ENCODE results near the gene C14orf180.

The C14orf180 gene

GRCh38 chr14:104550340-104550860 lies 29.2 kb upstream of the C14orf180 start:
- DNase-seq, result no peak

- no peak for DNase-seq
Measured at GRCh38 chr14:104550861-104551728, 28.5 kb upstream of the C14orf180 start.

DNA sequence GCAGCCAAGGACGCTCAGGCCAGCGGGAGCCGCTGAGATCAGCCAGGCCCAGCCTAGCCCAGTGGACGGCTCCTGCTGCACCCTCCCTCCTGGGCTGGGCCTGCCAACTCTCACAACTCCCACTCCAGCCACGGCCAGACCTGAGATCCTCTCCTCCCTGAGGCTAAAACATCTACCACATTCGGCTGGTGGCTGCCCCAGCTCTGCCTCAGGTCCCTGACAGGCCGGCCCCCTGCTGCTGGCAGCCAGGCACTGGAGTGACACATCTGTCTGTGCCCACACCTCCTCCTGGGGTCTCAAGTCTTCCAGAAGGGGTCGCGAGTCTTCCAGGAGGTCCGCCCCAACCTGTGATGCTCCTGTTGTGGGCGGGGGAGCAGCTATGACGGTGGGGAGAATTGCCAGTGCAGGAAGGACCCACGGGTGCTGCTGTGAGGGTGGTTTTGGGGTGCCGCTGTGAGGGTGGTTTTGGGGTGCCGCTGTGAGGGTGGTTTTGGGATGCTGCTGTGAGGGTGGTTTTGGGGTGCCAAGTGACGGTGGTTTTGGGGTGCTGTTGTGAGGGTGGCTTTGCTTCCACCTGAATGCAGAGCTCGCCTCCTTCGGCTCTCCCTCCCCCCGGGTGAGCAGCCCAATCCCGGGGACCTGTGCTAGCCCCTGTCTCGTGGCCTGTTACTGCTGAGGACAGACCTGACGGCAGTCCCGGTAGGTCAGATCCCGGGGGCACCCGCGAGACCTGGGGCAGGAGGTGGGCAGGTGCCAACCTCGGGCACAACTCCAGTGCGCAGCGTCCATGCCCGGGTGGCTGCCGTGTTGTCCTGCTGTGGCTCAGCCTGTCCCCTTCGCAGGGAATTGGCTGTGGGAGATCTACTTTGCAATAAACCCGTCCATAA lies 27.5 kb upstream of the C14orf180 start:
- DNase-seq, result no peak

DNA sequence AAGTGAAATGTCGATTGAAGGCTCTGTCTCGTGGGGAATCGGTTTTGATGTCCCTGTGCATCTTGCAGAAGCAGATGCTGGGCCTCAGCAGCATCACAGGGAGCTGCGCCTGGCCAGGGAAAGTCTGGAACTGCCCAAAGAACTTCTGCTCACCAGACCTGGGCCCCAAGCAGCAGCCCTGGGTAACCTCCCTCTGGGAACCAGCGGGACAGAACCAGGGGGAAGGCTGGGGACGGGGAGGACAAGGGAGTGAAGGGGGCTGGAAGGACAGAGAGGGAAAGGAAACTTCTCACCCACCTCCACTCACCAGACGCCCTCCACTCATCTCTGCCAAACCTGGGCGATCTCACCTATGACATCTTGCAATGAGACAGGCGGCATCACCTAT lies 26.8 kb upstream of the C14orf180 start:
- DNase-seq, result no peak

DNA sequence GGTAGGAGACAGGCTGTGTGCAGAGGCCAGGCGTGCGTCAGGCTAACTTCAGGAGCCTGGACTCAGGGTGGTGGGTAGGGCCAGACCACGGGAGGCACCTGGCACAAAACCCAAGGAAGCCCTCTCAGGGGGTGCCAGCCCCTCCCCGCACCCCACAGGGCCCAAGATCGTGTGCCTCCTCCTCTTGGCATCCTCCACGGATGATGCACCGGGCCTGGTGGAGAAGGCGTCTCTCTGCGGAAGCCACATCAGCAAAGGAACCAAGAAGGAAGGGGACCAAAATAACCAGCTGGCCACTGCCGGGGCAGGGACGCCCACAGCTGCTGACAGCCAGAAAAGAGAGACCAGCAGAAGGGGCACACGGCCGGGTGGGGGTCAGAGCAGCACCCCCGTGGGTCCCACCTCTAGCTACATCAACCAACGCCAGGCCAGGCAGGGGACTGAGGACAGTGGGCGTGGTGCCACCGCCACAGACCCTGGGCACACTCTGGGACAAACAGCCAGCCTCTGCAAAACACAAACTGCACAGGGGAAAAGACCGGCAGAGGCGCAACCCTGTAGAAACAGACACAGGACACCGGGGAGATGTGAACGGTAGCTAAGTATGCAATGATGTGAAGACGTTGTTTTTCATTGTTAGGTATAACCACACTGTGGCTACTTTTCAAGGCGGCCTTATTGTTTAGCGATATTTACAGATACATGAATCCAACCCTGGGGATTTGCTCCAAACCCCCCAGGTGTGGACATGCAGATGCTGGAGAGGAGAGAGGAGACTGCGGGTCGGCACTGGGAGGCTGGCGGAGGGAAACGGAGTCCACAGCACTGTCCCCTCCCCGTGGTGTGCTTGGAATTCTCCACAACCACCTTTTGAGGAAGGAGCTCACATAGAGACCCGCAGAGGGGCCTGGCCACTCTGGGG lies 26.1 kb upstream of the C14orf180 start:
- no peak for DNase-seq

GRCh38 chr14:104554088-104554607 lies 25.4 kb upstream of the C14orf180 start:
- no peak for DNase-seq

GRCh38 chr14:104554608-104555429 lies 24.7 kb upstream of the C14orf180 start:
- DNase-seq, result no peak

GRCh38 chr14:104555430-104556255 lies 23.9 kb upstream of the C14orf180 start:
- DNase-seq, result no peak

GRCh38 chr14:104556256-104557021 lies 23.1 kb upstream of the C14orf180 start:
- DNase-seq, result no peak

DNA sequence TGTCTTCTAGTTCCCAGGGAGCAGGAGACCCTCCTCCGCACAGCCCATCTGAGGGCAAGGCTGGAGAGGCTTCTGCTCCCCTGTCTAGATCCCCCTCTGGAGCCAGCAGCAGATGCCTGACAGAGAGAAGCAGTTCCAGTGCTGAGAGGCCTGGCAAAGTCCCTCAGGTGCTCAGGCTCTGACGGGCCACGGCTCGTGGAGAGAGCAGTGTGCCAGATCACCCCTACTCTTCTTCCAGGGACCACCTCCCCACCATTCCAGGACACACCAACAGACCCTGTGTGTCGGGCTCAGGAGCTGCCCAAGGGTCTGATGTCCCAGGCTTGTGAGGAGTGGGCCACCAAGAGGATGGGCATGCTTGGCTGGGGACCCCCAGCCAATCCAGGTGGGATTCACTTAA lies 22.5 kb upstream of the C14orf180 start:
- no peak for DNase-seq

GRCh38 chr14:104557766-104558165 lies 21.8 kb upstream of the C14orf180 start:
- DNase-seq, result no peak

DNA sequence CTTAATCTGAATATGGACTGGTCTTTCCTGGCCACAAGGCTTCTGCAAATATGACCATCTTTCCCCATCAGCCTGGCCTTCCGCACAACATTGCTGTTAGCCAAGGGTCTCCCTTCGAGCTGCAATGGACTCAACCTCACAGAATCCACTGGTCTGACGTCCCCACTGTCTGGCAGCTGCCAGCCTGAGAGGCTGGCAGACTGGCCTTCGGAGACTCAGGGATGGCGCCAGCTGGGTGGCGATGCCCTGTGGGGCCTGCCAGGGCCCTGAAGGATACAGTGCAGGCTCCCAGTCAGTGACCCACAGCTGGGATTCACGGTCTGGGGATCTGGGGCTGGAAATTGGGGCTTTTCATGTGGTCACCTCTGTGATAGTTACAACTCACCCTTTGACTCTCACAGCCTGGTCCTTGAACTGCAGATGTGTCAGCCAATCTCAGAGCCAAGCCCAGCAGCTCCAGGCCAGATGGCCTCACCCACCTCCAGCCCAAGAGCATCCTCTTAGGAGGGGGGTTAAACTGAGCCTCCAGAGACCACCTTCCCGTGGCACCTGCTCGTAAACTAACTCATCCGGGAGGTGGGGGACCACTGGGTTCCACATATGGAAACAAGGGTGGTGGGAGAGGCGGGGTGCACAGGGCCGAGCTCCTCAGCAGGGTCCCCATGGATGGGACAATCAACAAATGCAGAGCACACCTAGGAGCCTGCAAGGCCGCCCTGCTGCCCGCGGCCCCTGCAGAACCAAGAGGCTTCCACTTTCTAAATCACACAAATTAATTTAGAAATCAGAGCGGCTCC lies 21.1 kb upstream of the C14orf180 start:
- DNase-seq, result no peak

DNA sequence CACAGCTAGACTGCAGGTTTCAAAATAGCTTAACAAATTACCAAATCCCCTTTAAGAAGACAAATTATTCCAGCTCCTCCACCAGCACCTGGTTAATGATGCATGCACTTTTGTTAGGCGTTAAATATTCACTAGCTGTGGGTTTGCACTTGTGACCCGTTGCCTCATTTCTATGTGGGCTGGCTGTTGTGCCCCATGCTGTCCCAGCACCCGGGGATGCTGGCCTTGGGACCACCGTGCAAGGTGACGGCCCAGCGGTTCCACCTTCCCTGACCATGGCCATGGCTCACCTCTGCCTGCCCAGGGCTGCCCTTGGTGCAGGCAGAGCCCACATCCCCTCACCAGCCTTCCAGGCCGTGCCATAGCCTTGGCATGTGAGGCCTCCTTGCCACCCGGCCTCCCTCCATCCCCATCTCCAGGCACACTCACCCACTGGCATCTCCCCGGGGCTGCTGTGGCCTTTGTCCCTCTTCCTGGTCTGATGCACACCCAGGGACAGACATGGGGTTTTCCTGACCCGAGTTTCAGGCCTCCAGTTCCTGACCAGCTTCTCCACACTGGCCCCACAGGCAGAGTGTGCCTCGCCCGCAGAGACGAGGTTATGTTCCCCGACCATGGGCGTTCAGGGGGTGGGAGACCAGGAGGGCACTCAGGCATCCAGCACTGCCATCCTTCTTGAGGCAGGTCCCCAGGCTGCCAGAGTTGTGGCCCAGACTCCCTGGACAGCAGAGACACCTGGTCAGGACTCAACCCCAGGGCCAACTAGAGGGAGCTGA lies 20.3 kb upstream of the C14orf180 start:
- DNase-seq, result no peak

DNA sequence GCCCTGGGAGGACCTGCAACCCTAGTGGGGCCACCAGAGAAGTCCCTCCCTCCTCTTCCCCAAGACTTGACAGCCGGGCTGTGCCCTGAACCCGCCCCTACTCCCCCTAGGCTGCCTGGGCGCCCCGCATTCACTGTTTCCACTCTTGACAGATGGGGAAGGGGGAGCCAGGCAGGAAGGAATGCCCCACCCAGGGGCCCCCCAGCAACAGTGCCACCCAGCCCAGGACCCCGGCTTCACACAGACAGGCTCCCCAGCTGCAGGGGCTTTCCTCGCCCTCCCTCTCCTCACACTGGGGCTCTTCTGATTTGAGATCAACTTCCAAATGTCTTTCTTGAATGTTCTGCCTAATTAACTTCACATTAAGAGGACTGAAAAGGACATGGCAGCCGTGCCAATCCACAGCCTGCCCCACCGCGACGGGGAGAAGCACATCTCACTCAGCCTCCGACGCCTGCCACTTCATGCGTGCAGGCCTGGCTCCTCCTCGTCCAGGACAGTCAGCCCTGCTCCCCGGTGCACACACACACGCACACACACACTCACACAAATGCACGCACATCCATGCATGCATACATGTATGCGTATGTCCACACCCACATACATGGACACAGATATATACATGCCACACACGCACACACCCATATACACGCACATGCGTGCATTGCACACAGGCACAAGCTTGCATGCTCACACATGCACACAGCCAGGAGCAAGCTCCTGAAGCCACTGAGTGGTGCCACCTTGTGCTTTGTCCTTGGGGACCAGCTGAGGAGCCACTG lies 19.6 kb upstream of the C14orf180 start:
- DNase-seq, result no peak

DNA sequence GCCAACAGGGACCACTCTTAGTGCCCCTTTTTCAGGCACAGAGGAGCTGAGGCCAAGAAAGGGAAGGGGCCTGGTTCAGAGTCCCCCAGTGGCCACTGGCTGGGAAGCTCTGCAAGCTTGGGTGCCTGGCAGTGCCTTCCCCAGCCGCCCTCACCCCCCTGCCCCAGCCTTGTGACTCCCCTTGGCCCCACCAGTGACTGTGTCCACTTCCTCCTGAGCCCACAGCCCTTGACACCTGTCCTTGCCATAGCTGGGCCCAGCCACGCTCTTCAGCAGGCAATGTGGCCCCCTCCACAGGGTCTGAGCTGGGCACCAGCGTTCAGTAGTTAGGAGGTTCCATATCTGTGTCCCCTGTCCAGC lies 19.0 kb upstream of the C14orf180 start:
- DNase-seq, result no peak

DNA sequence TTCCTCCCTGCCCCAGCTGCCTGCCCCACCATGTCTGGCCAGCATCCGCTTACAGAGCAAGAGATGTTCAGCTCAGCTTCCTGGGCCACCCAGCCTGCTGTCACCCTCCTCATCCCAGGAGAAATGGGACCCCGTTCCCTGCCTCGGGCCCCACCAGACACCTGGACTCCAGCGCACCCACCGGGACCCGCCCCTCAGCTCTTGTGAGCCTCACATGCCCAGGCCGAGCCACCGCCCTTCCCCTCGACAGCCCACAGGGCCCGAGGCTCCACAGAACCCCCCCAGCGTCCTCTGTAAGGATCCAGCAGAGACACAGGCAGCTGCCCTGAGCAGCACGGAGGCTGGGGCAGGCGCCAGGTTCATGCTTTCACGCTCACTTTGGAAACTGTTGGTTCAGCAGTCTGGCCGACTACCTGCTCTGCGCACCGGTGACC lies 18.4 kb upstream of the C14orf180 start:
- DNase-seq, result no peak
